ENCODE measurements around the gene DCAF11. TPM values are rescaled to one million over a fixed set of nuclear protein-coding genes. Genes with fewer than 3 reads are reported as not detected.

Gene DCAF11
- total RNA-seq, 1 experiment from 2014 or later = 43.1 TPM

GRCh38 chr14:24113379-24113800 is 1.2 kb upstream of the DCAF11 start:
- Histone ChIP-seq H3K36me3 (peaks cover 14% of the 10 kb centered on the region), H3K4me3 (peak overlapping the region; percentile 65), H3K27me3 (replicated peaks) (no peaks in the 10 kb centered on the region), H3K27ac (peak overlapping the region; percentile 92), H3K9me3 (replicated peaks) (no peaks in the 10 kb centered on the region), H3K4me1 (replicated peaks) (peaks cover 7% of the 10 kb centered on the region)
- DNase-seq (ENCODE audit: low read depth in 1 of 2, low spot score in 2 of 2) = no peak

GRCh38 chr14:24113801-24114531 is 611 bp upstream of the DCAF11 start:
- DNase-seq (ENCODE audit: low read depth in 1 of 2, low spot score in 2 of 2) = peak in 1 of 2 experiments; percentile 92
- Histone ChIP-seq H3K27ac (peak overlapping the region; percentile 92), H3K9me3 (replicated peaks) (no peaks in the 10 kb centered on the region), H3K4me1 (replicated peaks) (peaks cover 7% of the 10 kb centered on the region), H3K36me3 (peaks cover 17% of the 10 kb centered on the region), H3K4me3 (peak overlapping the region; percentile 65), H3K27me3 (replicated peaks) (no peaks in the 10 kb centered on the region)

- no peak for DNase-seq (ENCODE audit: low read depth in 1 of 2, low spot score in 2 of 2)
- H3K27ac ChIP-seq = peak overlapping the region; percentile 92
Observed at GRCh38 chr14:24115422-24116127, 998 bp downstream of the DCAF11 start.

GRCh38 chr14:24116128-24116814 is 1.7 kb downstream of the DCAF11 start:
- DNase-seq (ENCODE audit: low read depth in 1 of 2, low spot score in 2 of 2) = no peak
- Histone ChIP-seq H3K4me1 (replicated peaks) (peaks cover 7% of the 10 kb centered on the region), H3K36me3 (peaks cover 25% of the 10 kb centered on the region), H3K27me3 (replicated peaks) (no peaks in the 10 kb centered on the region), H3K4me3 (no peak overlapping the region), H3K9me3 (replicated peaks) (no peaks in the 10 kb centered on the region), H3K27ac (no peak overlapping the region)

More at GRCh38 chr14:24115422-24116127, 998 bp downstream of the DCAF11 start:
- Histone ChIP-seq H3K4me1 (replicated peaks) (peaks cover 7% of the 10 kb centered on the region), H3K9me3 (replicated peaks) (no peaks in the 10 kb centered on the region), H3K4me3 (peak overlapping the region; percentile 65), H3K27me3 (replicated peaks) (no peaks in the 10 kb centered on the region), H3K36me3 (peaks cover 23% of the 10 kb centered on the region)

GRCh38 chr14:24117179-24117578 is 2.6 kb downstream of the DCAF11 start:
- H3K4me3 ChIP-seq = no peak overlapping the region
- no peak overlapping the region for H3K27ac ChIP-seq
- no peaks in the 10 kb centered on the region for H3K9me3 ChIP-seq (replicated peaks)
- peaks cover 7% of the 10 kb centered on the region for H3K4me1 ChIP-seq (replicated peaks)
- H3K36me3 ChIP-seq = peaks cover 30% of the 10 kb centered on the region
- H3K27me3 ChIP-seq (replicated peaks) = no peaks in the 10 kb centered on the region
- no peak for DNase-seq (ENCODE audit: low read depth in 1 of 2, low spot score in 2 of 2)

GRCh38 chr14:24119691-24120090 is 5.1 kb downstream of the DCAF11 start:
- peaks cover 7% of the 10 kb centered on the region for H3K4me1 ChIP-seq (replicated peaks)
- no peak overlapping the region for H3K4me3 ChIP-seq
- H3K27me3 ChIP-seq (replicated peaks) = no peaks in the 10 kb centered on the region
- H3K36me3 ChIP-seq = peaks cover 30% of the 10 kb centered on the region
- no peaks in the 10 kb centered on the region for H3K9me3 ChIP-seq (replicated peaks)
- DNase-seq (ENCODE audit: low read depth in 1 of 2, low spot score in 2 of 2) = no peak
- no peak overlapping the region for H3K27ac ChIP-seq

- no peak overlapping the region for H3K27ac ChIP-seq
- no peak for DNase-seq (ENCODE audit: low read depth in 1 of 2, low spot score in 2 of 2)
- H3K27me3 ChIP-seq (replicated peaks) = no peaks in the 10 kb centered on the region
- no peaks in the 10 kb centered on the region for H3K9me3 ChIP-seq (replicated peaks)
- no peaks in the 10 kb centered on the region for H3K4me1 ChIP-seq (replicated peaks)
- no peak overlapping the region for H3K4me3 ChIP-seq
- H3K36me3 ChIP-seq = peaks cover 30% of the 10 kb centered on the region
Observed at GRCh38 chr14:24121210-24121609, 6.6 kb downstream of the DCAF11 start.

GRCh38 chr14:24122416-24122815 is 7.8 kb downstream of the DCAF11 start:
- Histone ChIP-seq H3K36me3 (peaks cover 20% of the 10 kb centered on the region), H3K27me3 (replicated peaks) (no peaks in the 10 kb centered on the region), H3K4me3 (no peak overlapping the region), H3K27ac (no peak overlapping the region), H3K4me1 (replicated peaks) (no peaks in the 10 kb centered on the region), H3K9me3 (replicated peaks) (no peaks in the 10 kb centered on the region)
- DNase-seq (ENCODE audit: low read depth in 1 of 2, low spot score in 2 of 2) = no peak

GRCh38 chr14:24122898-24123297 is 8.3 kb downstream of the DCAF11 start:
- Histone ChIP-seq H3K4me3 (no peak overlapping the region), H3K27ac (no peak overlapping the region), H3K36me3 (peaks cover 18% of the 10 kb centered on the region), H3K27me3 (replicated peaks) (no peaks in the 10 kb centered on the region), H3K9me3 (replicated peaks) (no peaks in the 10 kb centered on the region), H3K4me1 (replicated peaks) (no peaks in the 10 kb centered on the region)
- no peak for DNase-seq (ENCODE audit: low read depth in 1 of 2, low spot score in 2 of 2)

- no peaks in the 10 kb centered on the region for H3K27me3 ChIP-seq (replicated peaks)
- no peak overlapping the region for H3K4me3 ChIP-seq
- H3K9me3 ChIP-seq (replicated peaks) = no peaks in the 10 kb centered on the region
- H3K4me1 ChIP-seq (replicated peaks) = no peaks in the 10 kb centered on the region
- no peak overlapping the region for H3K27ac ChIP-seq
- peaks cover 14% of the 10 kb centered on the region for H3K36me3 ChIP-seq
- DNase-seq (ENCODE audit: low read depth in 1 of 2, low spot score in 2 of 2) = no peak
Observed at GRCh38 chr14:24123424-24124417, 9.1 kb downstream of the DCAF11 start.

- H3K4me1 ChIP-seq (replicated peaks) = no peaks in the 10 kb centered on the region
- no peaks in the 10 kb centered on the region for H3K9me3 ChIP-seq (replicated peaks)
- H3K27me3 ChIP-seq (replicated peaks) = no peaks in the 10 kb centered on the region
- H3K27ac ChIP-seq = no peak overlapping the region
- H3K36me3 ChIP-seq = no peaks in the 10 kb centered on the region; the same call in 1 of the 2 replicates
- no peak for DNase-seq (ENCODE audit: low read depth in 1 of 2, low spot score in 2 of 2)
- no peak overlapping the region for H3K4me3 ChIP-seq
Observed at GRCh38 chr14:24126939-24127338, 12.4 kb downstream of the DCAF11 start.

- Histone ChIP-seq H3K4me1 (replicated peaks) (no peaks in the 10 kb centered on the region), H3K36me3 (no peaks in the 10 kb centered on the region), H3K4me3 (no peak overlapping the region), H3K27ac (no peak overlapping the region), H3K9me3 (replicated peaks) (no peaks in the 10 kb centered on the region), H3K27me3 (replicated peaks) (no peaks in the 10 kb centered on the region)
- no peak for DNase-seq (ENCODE audit: low read depth in 1 of 2, low spot score in 2 of 2)
Observed at GRCh38 chr14:24127673-24128072, 13.1 kb downstream of the DCAF11 start.

- Histone ChIP-seq H3K36me3 (no peaks in the 10 kb centered on the region), H3K9me3 (replicated peaks) (no peaks in the 10 kb centered on the region), H3K27ac (no peak overlapping the region), H3K27me3 (replicated peaks) (no peaks in the 10 kb centered on the region), H3K4me1 (replicated peaks) (no peaks in the 10 kb centered on the region), H3K4me3 (no peak overlapping the region)
- DNase-seq (ENCODE audit: low read depth in 1 of 2, low spot score in 2 of 2) = no peak
Observed at GRCh38 chr14:24129410-24129998, 14.9 kb downstream of the DCAF11 start.

Measured in SJSA1 (cell line).